ENCODE results near the gene ING1.
A peak's percentile ranks its signal among the peaks of the same experiment; 100 is the strongest.

ING1 gene

GRCh38 chr13:110702591-110703526 is 10.6 kb upstream of the ING1 start:
- Histone ChIP-seq H3K36me3 (ENCODE audit: control insufficient read depth, insufficient read depth, low read length) (no peaks in the 10 kb centered on the region), H2AFZ (no peak overlapping the region), H3K27me3 (ENCODE audit: control insufficient read depth, insufficient read depth, low read length) (no peaks in the 10 kb centered on the region), H3K9ac (no peak overlapping the region), H3K4me2 (ENCODE audit: low read length) (no peak overlapping the region), H3K4me3 (ENCODE audit: low read depth, low read length) (no peak overlapping the region), H3K9me3 (ENCODE audit: control insufficient read depth, low read length) (no peaks in the 10 kb centered on the region), H3K79me2 (peaks cover 6% of the 10 kb centered on the region), H3K27ac (no peak overlapping the region), H3K4me1 (peaks cover 6% of the 10 kb centered on the region)
- TF ChIP-seq, protein P1, sequence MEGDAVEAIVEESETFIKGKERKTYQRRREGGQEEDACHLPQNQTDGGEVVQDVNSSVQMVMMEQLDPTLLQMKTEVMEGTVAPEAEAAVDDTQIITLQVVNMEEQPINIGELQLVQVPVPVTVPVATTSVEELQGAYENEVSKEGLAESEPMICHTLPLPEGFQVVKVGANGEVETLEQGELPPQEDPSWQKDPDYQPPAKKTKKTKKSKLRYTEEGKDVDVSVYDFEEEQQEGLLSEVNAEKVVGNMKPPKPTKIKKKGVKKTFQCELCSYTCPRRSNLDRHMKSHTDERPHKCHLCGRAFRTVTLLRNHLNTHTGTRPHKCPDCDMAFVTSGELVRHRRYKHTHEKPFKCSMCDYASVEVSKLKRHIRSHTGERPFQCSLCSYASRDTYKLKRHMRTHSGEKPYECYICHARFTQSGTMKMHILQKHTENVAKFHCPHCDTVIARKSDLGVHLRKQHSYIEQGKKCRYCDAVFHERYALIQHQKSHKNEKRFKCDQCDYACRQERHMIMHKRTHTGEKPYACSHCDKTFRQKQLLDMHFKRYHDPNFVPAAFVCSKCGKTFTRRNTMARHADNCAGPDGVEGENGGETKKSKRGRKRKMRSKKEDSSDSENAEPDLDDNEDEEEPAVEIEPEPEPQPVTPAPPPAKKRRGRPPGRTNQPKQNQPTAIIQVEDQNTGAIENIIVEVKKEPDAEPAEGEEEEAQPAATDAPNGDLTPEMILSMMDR (IDR thresholded peaks at IDR 0.05) = no peak

DNA sequence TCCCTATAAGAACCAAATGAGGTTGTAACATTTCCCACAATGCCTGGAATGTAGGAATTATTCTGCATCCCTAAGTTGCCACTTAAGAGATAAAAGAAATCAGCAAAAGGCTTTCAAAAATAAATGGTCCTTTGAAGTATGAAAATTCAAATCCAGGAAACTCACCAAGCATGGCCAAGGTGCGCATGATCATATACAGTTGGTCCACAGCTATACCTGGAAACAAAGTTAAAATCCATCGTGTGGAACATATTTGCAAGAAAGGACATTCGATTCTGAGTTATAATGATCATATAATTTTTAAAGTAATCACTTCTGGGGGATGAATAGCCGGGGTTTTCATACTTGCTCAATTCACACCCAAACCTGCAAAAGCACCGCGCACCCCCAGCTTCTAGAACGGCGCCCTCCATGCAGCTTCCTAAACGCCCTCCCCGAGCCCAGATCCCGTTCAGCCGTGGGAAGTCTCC is 8.1 kb upstream of the ING1 start:
- Histone ChIP-seq H3K9ac (no peak overlapping the region), H3K4me1 (peaks cover 6% of the 10 kb centered on the region), H3K4me2 (ENCODE audit: low read length) (peak overlapping the region; percentile 44), H3K36me3 (ENCODE audit: control insufficient read depth, insufficient read depth, low read length) (no peaks in the 10 kb centered on the region), H3K27me3 (ENCODE audit: control insufficient read depth, insufficient read depth, low read length) (no peaks in the 10 kb centered on the region), H3K4me3 (ENCODE audit: low read depth, low read length) (peak overlapping the region; percentile 55), H3K27ac (peak overlapping the region; percentile 39), H2AFZ (peak overlapping the region; percentile 62), H3K79me2 (peaks cover 6% of the 10 kb centered on the region), H3K9me3 (ENCODE audit: control insufficient read depth, low read length) (no peaks in the 10 kb centered on the region)
- TF ChIP-seq, protein P1 (IDR thresholded peaks at IDR 0.05) = no peak

GRCh38 chr13:110705826-110706569 is 7.5 kb upstream of the ING1 start, which contains the start of gene CARS2:
TSS of gene CARS2 (minus strand) at chr13:110706116. CDS start at chr13:110706093, 23 bp downstream.
- TF ChIP-seq, protein P1 (IDR thresholded peaks at IDR 0.05) = no peak
- H3K9ac ChIP-seq = no peak within 1 kb of the TSS

GRCh38 chr13:110706570-110707372 is 6.7 kb upstream of the ING1 start:
- peaks cover 6% of the 10 kb centered on the region for H3K79me2 ChIP-seq
- TF ChIP-seq, protein P1 (IDR thresholded peaks at IDR 0.05) = no peak
- H3K4me1 ChIP-seq = peaks cover 6% of the 10 kb centered on the region
- no peak overlapping the region for H2AFZ ChIP-seq
- no peaks in the 10 kb centered on the region for H3K9me3 ChIP-seq (ENCODE audit: control insufficient read depth, low read length)
- H3K4me2 ChIP-seq (ENCODE audit: low read length) = peak overlapping the region; percentile 64
- H3K9ac ChIP-seq = no peak overlapping the region
- H3K4me3 ChIP-seq (ENCODE audit: low read depth, low read length) = peak overlapping the region; percentile 54
- no peaks in the 10 kb centered on the region for H3K36me3 ChIP-seq (ENCODE audit: control insufficient read depth, insufficient read depth, low read length)
- H3K27me3 ChIP-seq (ENCODE audit: control insufficient read depth, insufficient read depth, low read length) = no peaks in the 10 kb centered on the region
- H3K27ac ChIP-seq = peak overlapping the region; percentile 57

More at GRCh38 chr13:110705826-110706569, 7.5 kb upstream of the ING1 start, which contains the start of gene CARS2:
- H3K36me3 ChIP-seq (ENCODE audit: control insufficient read depth, insufficient read depth, low read length) = no peaks in the 10 kb centered on the region
- H3K4me1 ChIP-seq = peaks cover 6% of the 10 kb centered on the region
- peak within 1 kb of the TSS; percentile 62 for H2AFZ ChIP-seq
- peak within 1 kb of the TSS; percentile 55 for H3K4me3 ChIP-seq (ENCODE audit: low read depth, low read length)
- peak within 1 kb of the TSS; percentile 57 for H3K27ac ChIP-seq
- no peaks in the 10 kb centered on the region for H3K27me3 ChIP-seq (ENCODE audit: control insufficient read depth, insufficient read depth, low read length)
- no peaks in the 10 kb centered on the region for H3K9me3 ChIP-seq (ENCODE audit: control insufficient read depth, low read length)
- H3K4me2 ChIP-seq (ENCODE audit: low read length) = peak within 1 kb of the TSS; percentile 64
- H3K79me2 ChIP-seq = peaks cover 6% of the 10 kb centered on the region
